BE2C (cell line): Measurements from ENCODE around the gene DEFB124.

Source experiments
- DNase-seq: peaks from one replicate; pipeline ENCODE4 v3.0.0-alpha.2; 2020
- H3K27me3 ChIP-seq: fragments of 250-450 bp; sonication (Bioruptor Pico); 2 replicates; pipeline ENCODE4 v1.5.1; 2020; ENCODE audit warnings: mild to moderate bottlenecking
- H3K36me3 ChIP-seq: fragments of 250-450 bp; sonication (Bioruptor Pico); 2 replicates; pipeline ENCODE4 v1.5.1; 2020; ENCODE audit warnings: mild to moderate bottlenecking
- H3K4me1 ChIP-seq: fragments of 250-450 bp; sonication (Bioruptor Pico); 2 replicates; pipeline ENCODE4 v1.5.1; 2020
- H3K4me3 ChIP-seq: 2 replicates; pipeline ENCODE4 v1.5.1; 2011; ENCODE audit warnings: low read depth, low read length
- H3K9me3 ChIP-seq: fragments of 250-450 bp; sonication (Bioruptor Pico); 2 replicates; pipeline ENCODE4 v1.5.1; 2020
- CTCF ChIP-seq: IDR thresholded peaks from 2 replicates; pipeline ENCODE4 v1.5.1; 2012; ENCODE audit warnings: mild to moderate bottlenecking, low read depth, low read length

The DEFB124 gene

GRCh38 chr20:31516166-31516565 is 41.2 kb upstream of the DEFB124 start:
- Histone ChIP-seq H3K4me3 (peak overlapping the region; percentile 88), H3K4me1 (no peaks in the 10 kb centered on the region; the same call in 1 of the 2 replicates)
- no peak for TF ChIP-seq CTCF

GRCh38 chr20:31515775-31516107 is 40.8 kb upstream of the DEFB124 start:
- peak overlapping the region; percentile 88 for H3K4me3 ChIP-seq
- no peaks in the 10 kb centered on the region for H3K27me3 ChIP-seq

More at GRCh38 chr20:31516166-31516565, 41.2 kb upstream of the DEFB124 start:
- Histone ChIP-seq H3K9me3 (no peaks in the 10 kb centered on the region), H3K27me3 (no peaks in the 10 kb centered on the region), H3K36me3 (peaks cover 24% of the 10 kb centered on the region)
- DNase-seq = no peak

GRCh38 chr20:31515072-31515774 is 40.3 kb upstream of the DEFB124 start:
- H3K4me3 ChIP-seq = peak overlapping the region; percentile 88
- no peaks in the 10 kb centered on the region for H3K27me3 ChIP-seq
- no peak for TF ChIP-seq CTCF
- DNase-seq = no peak
- H3K4me1 ChIP-seq = no peaks in the 10 kb centered on the region; the same call in 1 of the 2 replicates
- H3K36me3 ChIP-seq = peaks cover 23% of the 10 kb centered on the region
- no peaks in the 10 kb centered on the region for H3K9me3 ChIP-seq

More at GRCh38 chr20:31515775-31516107, 40.8 kb upstream of the DEFB124 start:
- DNase-seq = no peak
- peaks cover 24% of the 10 kb centered on the region for H3K36me3 ChIP-seq
- no peaks in the 10 kb centered on the region; the same call in 1 of the 2 replicates for H3K4me1 ChIP-seq
- H3K9me3 ChIP-seq = no peaks in the 10 kb centered on the region
- TF ChIP-seq CTCF = no peak

DNA sequence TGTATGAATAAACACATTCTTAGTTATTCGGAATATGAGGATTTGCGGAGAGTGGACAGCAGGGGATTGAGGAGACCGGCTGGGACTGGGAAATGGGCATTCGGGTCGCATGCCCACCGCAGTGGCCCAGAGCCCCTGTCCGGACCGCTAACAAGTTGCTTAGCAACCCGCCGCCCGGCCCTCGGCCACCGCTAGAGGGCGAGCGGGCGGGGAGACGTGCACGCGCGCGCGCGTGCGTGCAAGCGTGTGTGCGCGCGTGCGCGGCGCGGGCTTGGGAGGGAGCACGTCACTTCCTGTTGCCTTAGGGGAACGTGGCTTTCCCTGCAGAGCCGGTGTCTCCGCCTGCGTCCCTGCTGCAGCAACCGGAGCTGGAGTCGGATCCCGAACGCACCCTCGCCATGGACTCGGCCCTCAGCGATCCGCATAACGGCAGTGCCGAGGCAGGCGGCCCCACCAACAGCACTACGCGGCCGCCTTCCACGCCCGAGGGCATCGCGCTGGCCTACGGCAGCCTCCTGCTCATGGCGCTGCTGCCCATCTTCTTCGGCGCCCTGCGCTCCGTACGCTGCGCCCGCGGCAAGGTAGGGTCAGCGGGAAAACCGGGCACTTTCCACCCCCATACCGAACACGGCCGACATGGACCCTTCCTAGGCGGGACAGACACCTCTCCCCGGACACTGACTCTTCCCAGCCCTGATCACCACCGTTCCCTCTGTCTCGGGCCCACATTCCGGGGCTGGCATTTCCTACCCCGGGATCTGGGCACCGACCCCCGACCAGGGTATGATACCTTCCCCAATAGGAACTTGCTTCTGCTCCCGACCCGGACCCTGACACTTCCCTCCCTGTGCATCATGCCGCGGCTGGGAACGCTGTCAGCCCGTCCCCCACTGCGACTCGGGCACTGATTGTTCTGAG is 39.5 kb upstream of the DEFB124 start, which contains the start of gene HM13:
Gene HM13, plus strand, starts transcription at position 289 of the 918 bp plus-strand sequence. Its CDS starts 110 bp downstream, at position 399.
- peak within 1 kb of the TSS; percentile 88 for H3K4me3 ChIP-seq
- no peaks in the 10 kb centered on the region; the same call in 1 of the 2 replicates for H3K4me1 ChIP-seq
- H3K9me3 ChIP-seq = no peaks in the 10 kb centered on the region
- DNase-seq = peak; percentile 95
- peak; percentile 82 for TF ChIP-seq CTCF
- H3K36me3 ChIP-seq = peaks cover 19% of the 10 kb centered on the region
- H3K27me3 ChIP-seq = no peaks in the 10 kb centered on the region

DNA sequence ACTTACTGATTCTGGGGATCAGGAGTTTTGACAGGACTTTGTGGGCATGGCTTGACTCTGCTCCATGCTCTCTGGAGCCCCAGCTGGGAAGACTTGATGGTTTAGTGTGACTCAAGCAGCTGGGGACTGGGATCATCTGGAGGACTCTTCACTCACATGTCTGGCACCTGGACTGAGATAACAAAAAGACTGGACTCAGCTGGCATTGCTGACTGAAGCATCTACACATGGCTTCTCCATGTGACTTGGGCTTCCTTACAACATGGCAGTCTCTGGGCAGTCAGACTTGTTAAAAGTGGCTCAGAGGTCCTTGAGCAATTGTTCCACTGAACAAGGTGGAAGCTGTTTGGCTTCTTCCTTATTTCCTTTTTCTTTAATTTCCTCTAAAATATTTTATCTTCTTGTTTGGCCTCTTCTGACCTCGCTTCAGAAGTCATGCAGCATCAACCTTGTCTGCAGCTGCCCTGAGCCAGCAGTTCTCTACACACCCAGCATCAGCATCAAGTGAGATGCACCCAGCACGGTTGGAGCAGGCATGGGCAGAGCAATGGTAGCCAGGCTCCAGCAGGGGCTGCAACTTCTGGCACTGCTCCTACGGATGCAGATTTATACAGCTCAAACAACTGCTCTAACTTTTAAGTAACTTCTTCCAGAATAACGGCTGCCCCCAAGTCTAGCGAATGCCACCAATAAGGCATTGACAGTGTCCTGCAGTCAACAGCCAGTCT is 33.8 kb upstream of the DEFB124 start:
- H3K4me3 ChIP-seq = no peak overlapping the region
- H3K36me3 ChIP-seq = no peaks in the 10 kb centered on the region
- H3K27me3 ChIP-seq = no peaks in the 10 kb centered on the region
- DNase-seq = no peak
- TF ChIP-seq CTCF = no peak
- H3K4me1 ChIP-seq = no peaks in the 10 kb centered on the region
- no peaks in the 10 kb centered on the region for H3K9me3 ChIP-seq
